HepG2 (cell line): ENCODE measurements around the gene ACBD6. TPM values are rescaled to one million over a fixed set of nuclear protein-coding genes. Genes with fewer than 3 reads are reported as not detected.

Experiments
- ATAC-seq: fragments of 200-7000 bp; cut with Tn5 transposase; 3 replicates; pipeline ENCODE4 v1.9.1; 2020; ENCODE audit warnings: mild to moderate bottlenecking, moderate library complexity
- BruUV-seq: library from RNA; stranded (reverse); fragments of 400-500 nt; replicated peaks from 2 replicates; lab custom pipeline; 2021; lab: Mats Ljungman, UMichigan
- CTCF ChIA-PET: fragments of 300-600 bp; formaldehyde crosslinking; extraction: SDS; loops from one replicate; lab custom pipeline; 2021; ENCODE audit warnings: low total read pairs, inconsistent platforms, low intra/inter-chr PET ratio; lab: Yijun Ruan, JAX
- POLR2A ChIA-PET: fragments of 350-600 bp; sonication (Branson Sonifier 250); formaldehyde crosslinking; loops from one replicate; lab custom pipeline; 2020; ENCODE audit warnings: antibody characterized with exemption, inconsistent platforms; lab: Yijun Ruan, JAX
- DNase-seq: peaks from one replicate; pipeline ENCODE4 v3.0.0-alpha.2; 2015; ENCODE audit warnings: low spot score
- FAIRE-seq: peaks from 3 replicates; lab custom pipeline; 2011; peaks lifted over from hg19 to GRCh38; lab: Jason Lieb, UNC
- H2AFZ ChIP-seq: one replicate; pipeline ENCODE4 v1.6.1; 2011; ENCODE audit warnings: low read length, inconsistent platforms
- H3K27ac ChIP-seq: fragments of 300-600 bp; 3 replicates; pipeline ENCODE4 v1.8.0; 2011; ENCODE audit warnings: mixed run types, mild to moderate bottlenecking, mixed read lengths, low read length, inconsistent platforms; ENCODE audit not compliant: insufficient read depth; ENCODE audit errors: extremely low read length
- H3K27me3 ChIP-seq, 2 experiments: fragments of 200-600 bp in 1 of 2; 2 replicates in 1 of 2; 3 replicates in 1 of 2; pipeline versions ENCODE4 v1.6.0 to v1.8.0; 2011; ENCODE audit warnings: low read length in 2 of 2, mild to moderate bottlenecking in 2 of 2, moderate library complexity in 2 of 2, inconsistent platforms in 1 of 2; ENCODE audit not compliant: insufficient read depth in 2 of 2, control insufficient read depth in 1 of 2
- H3K36me3 ChIP-seq, 2 experiments: fragments of 200-600 bp in 1 of 2; replicated peaks in 1 of 2; 2 replicates in 1 of 2; 3 replicates in 1 of 2; pipeline versions ENCODE4 v1.5.1 to v1.8.0; 2011; ENCODE audit warnings: low read length in 2 of 2, inconsistent platforms in 1 of 2; ENCODE audit not compliant: insufficient read depth in 2 of 2, control insufficient read depth in 1 of 2
- H3K4me1 ChIP-seq: 2 replicates; pipeline ENCODE4 v1.5.1; 2012; ENCODE audit warnings: low read length, inconsistent platforms; ENCODE audit not compliant: insufficient read depth
- H3K4me2 ChIP-seq: 2 replicates; pipeline ENCODE4 v1.6.0; 2011; ENCODE audit warnings: low read depth, low read length, inconsistent platforms
- H3K4me3 ChIP-seq, 3 experiments: fragments of 200-600 bp in 1 of 3; sonication (generic), shearing (Covaris generic) in 1 of 3; replicated peaks in 1 of 3; 2 replicates each; pipeline ENCODE4 v1.5.1; 2011 to 2016; ENCODE audit warnings: low read length in 3 of 3, inconsistent platforms in 2 of 3, low read depth in 2 of 3, mild to moderate bottlenecking in 2 of 3, control low read depth in 1 of 3, mixed read lengths in 1 of 3; ENCODE audit not compliant: insufficient read depth in 1 of 3
- H3K79me2 ChIP-seq: one replicate; pipeline ENCODE4 v1.6.1; 2011; ENCODE audit warnings: low read length, inconsistent platforms; ENCODE audit not compliant: insufficient read depth
- H3K9ac ChIP-seq: 2 replicates; pipeline ENCODE4 v1.6.0; 2011; ENCODE audit warnings: mild to moderate bottlenecking, low read depth, low read length, inconsistent platforms; ENCODE audit not compliant: insufficient read depth
- H3K9me3 ChIP-seq: 2 replicates; pipeline ENCODE4 v1.5.1; 2012; ENCODE audit warnings: mild to moderate bottlenecking, low read length
- H4K20me1 ChIP-seq: 2 replicates; pipeline ENCODE4 v1.6.0; 2011; ENCODE audit warnings: inconsistent platforms, mild to moderate bottlenecking, low read length, moderate library complexity; ENCODE audit not compliant: insufficient read depth
- HMGA1 ChIP-seq: sonication (generic); formaldehyde crosslinking; conservative IDR thresholded peaks from 2 replicates; pipeline ENCODE4 v1.4.0; 2020; ENCODE audit warnings: missing genetic modification reagents
- MAFG ChIP-seq: sonication (generic); formaldehyde crosslinking; IDR thresholded peaks from 2 replicates; pipeline ENCODE4 v1.5.1; 2020; ENCODE audit warnings: mild to moderate bottlenecking, missing genetic modification reagents
- NFYC ChIP-seq: IDR thresholded peaks from 2 replicates; pipeline ENCODE4 v1.6.1; 2016; ENCODE audit warnings: missing genetic modification reagents, missing compliant biosample characterization
- SCMH1 ChIP-seq: sonication (generic); formaldehyde crosslinking; IDR thresholded peaks from 2 replicates; pipeline ENCODE4 v1.9.0; 2021; ENCODE audit warnings: missing genetic modification reagents, mild to moderate bottlenecking, borderline replicate concordance
- SMAD1 ChIP-seq: sonication (generic); formaldehyde crosslinking; IDR thresholded peaks from 2 replicates; pipeline ENCODE4 v1.4.0; 2020; ENCODE audit warnings: missing genetic modification reagents, low read depth, mild to moderate bottlenecking, borderline replicate concordance
- TEAD2 ChIP-seq: sonication (generic); formaldehyde crosslinking; IDR thresholded peaks from 2 replicates; pipeline ENCODE4 v1.9.0; 2021; ENCODE audit warnings: missing genetic modification reagents
- WGBS: methylation state at CpG from one replicate; pipeline ENCODE4 v1.1.6; 2017; ENCODE audit warnings: low lambda C conversion rate; 5-methylcytosine and 5-hydroxymethylcytosine counted together
- in situ Hi-C: cut with HindIII; loops from 2 replicates; pipeline ENCODE4 v1.10.0; 2017; ENCODE audit warnings: low pct_unique_long_range_greater_than_20kb; ENCODE audit not compliant: extremely low pct_ligation_motif_present
- intact Hi-C: fragments of 100-400 bp; cut with micrococcal nuclease; formaldehyde crosslinking; loops from one replicate; pipeline ENCODE4 v1.10.0; 2022; ENCODE audit not compliant: unreplicated experiment
- polyA plus RNA-seq, 8 experiments: library from polyadenylated mRNA; depleted of rRNA in 3 of 8; stranded (reverse) in 7 of 8; unstranded in 1 of 8; fragments of >200 nt; fragmentation: Illumina TruSeq in 4 of 8; extraction: Trizol in 4 of 8; gene quantifications; 2 replicates each; pipeline versions ENCODE4 v1.2.1 to v1.2.3, GENCODE V29; 2011 to 2016; ENCODE audit warnings: low read depth in 4 of 8, missing spikeins in 1 of 8, mixed read lengths in 1 of 8; ENCODE audit not compliant: insufficient read depth in 1 of 8
- total RNA-seq, 5 experiments: library from RNA; depleted of rRNA; stranded (reverse); fragments of >200 nt; fragmentation: Illumina TruSeq; extraction: Trizol; gene quantifications; 2 replicates each; pipeline ENCODE4 v1.2.3, GENCODE V29; 2016; ENCODE audit warnings: low read depth in 1 of 5
- TF ChIP-seq, protein P1 (sequence below): sonication (generic); formaldehyde crosslinking; IDR thresholded peaks from 2 replicates; pipeline ENCODE4 v1.5.1; 2020; ENCODE audit warnings: mild to moderate bottlenecking, moderate library complexity, missing genetic modification reagents
- TF ChIP-seq, protein P2 (sequence below): sonication (generic); formaldehyde crosslinking; IDR thresholded peaks from 2 replicates; pipeline ENCODE4 v1.4.0; 2020; ENCODE audit warnings: mild to moderate bottlenecking, missing genetic modification reagents
- TF ChIP-seq, protein P3 (sequence below): sonication (generic); formaldehyde crosslinking; IDR thresholded peaks from 2 replicates; pipeline ENCODE4 v1.5.0; 2020; ENCODE audit warnings: mild to moderate bottlenecking, low read depth, missing genetic modification reagents, borderline replicate concordance

ACBD6 gene
- total and polyA plus RNA-seq, 2 of the 13 experiments (the other 11 are each of a cell fraction or from before 2014, with no cell fraction given): 33.5 to 47.2 TPM

DNA sequence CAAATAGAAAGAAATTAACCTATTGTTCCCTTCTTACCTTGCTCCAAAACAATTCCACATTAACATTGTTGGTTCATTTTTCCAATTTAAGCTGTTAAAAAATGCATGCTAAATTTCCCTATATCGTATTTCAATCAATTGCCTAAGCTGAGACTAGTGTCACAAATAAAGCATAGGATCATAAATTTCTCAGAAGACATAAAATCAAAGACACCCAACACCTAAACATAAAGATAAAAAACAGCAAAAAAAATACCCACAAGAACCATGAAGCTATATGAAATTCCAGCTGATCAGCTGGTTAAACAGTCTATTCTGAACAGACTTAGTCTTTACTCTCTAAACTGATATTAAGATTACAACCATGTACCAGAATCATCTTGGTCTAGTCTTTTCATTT is 32.3 kb downstream of the ACBD6 start (continued):
- TF ChIP-seq, protein P1, sequence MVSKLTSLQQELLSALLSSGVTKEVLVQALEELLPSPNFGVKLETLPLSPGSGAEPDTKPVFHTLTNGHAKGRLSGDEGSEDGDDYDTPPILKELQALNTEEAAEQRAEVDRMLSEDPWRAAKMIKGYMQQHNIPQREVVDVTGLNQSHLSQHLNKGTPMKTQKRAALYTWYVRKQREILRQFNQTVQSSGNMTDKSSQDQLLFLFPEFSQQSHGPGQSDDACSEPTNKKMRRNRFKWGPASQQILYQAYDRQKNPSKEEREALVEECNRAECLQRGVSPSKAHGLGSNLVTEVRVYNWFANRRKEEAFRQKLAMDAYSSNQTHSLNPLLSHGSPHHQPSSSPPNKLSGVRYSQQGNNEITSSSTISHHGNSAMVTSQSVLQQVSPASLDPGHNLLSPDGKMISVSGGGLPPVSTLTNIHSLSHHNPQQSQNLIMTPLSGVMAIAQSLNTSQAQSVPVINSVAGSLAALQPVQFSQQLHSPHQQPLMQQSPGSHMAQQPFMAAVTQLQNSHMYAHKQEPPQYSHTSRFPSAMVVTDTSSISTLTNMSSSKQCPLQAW (CRISPR knock-in tag): no peak

DNA sequence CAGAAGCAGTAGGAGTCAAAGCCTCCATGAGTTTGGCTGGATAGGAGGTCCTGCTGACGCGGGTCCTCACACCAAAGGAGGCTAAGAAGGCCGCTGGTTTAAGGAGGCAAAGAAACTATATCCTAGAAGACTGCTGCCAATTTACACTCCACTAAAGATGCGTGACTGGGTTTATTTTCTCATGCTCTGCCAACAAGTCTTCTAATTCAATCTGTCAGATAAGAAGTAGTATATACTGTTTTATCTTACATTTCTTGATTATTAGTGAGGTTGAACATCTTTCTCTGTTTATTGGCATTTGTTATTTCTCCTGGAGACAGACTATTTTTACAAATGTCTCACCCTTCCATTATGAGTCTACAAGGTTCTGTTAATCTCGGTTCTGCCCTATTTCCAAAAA is 34.1 kb downstream of the ACBD6 start:
- no peak overlapping the region for H3K4me3 ChIP-seq
- H3K36me3 ChIP-seq: 0 out of 5 replicates have a peak, but pooled peaks cover 0 to 2% of the 10 kb centered on the region in 2 experiments
- DNase-seq: no peak
- H4K20me1 ChIP-seq: no peaks in the 10 kb centered on the region; the same call in 1 of the 2 replicates
- in situ Hi-C loops (no loop called here), intact Hi-C loops (no loop called here)
- H2AFZ ChIP-seq: no peak overlapping the region
- H3K27me3 ChIP-seq: no peaks in the 10 kb centered on the region
- no peak for ATAC-seq
- ChIA-PET POLR2A (no interaction called here), CTCF (no interaction called here)
- WGBS: 98% methylated on average over 5 of the region's 5 CpGs
- no TSS peak for BruUV-seq
- no peak overlapping the region for H3K4me2 ChIP-seq
- FAIRE-seq: no peak
- H3K79me2 ChIP-seq: peaks cover 20% of the 10 kb centered on the region
- TF ChIP-seq, protein P2, sequence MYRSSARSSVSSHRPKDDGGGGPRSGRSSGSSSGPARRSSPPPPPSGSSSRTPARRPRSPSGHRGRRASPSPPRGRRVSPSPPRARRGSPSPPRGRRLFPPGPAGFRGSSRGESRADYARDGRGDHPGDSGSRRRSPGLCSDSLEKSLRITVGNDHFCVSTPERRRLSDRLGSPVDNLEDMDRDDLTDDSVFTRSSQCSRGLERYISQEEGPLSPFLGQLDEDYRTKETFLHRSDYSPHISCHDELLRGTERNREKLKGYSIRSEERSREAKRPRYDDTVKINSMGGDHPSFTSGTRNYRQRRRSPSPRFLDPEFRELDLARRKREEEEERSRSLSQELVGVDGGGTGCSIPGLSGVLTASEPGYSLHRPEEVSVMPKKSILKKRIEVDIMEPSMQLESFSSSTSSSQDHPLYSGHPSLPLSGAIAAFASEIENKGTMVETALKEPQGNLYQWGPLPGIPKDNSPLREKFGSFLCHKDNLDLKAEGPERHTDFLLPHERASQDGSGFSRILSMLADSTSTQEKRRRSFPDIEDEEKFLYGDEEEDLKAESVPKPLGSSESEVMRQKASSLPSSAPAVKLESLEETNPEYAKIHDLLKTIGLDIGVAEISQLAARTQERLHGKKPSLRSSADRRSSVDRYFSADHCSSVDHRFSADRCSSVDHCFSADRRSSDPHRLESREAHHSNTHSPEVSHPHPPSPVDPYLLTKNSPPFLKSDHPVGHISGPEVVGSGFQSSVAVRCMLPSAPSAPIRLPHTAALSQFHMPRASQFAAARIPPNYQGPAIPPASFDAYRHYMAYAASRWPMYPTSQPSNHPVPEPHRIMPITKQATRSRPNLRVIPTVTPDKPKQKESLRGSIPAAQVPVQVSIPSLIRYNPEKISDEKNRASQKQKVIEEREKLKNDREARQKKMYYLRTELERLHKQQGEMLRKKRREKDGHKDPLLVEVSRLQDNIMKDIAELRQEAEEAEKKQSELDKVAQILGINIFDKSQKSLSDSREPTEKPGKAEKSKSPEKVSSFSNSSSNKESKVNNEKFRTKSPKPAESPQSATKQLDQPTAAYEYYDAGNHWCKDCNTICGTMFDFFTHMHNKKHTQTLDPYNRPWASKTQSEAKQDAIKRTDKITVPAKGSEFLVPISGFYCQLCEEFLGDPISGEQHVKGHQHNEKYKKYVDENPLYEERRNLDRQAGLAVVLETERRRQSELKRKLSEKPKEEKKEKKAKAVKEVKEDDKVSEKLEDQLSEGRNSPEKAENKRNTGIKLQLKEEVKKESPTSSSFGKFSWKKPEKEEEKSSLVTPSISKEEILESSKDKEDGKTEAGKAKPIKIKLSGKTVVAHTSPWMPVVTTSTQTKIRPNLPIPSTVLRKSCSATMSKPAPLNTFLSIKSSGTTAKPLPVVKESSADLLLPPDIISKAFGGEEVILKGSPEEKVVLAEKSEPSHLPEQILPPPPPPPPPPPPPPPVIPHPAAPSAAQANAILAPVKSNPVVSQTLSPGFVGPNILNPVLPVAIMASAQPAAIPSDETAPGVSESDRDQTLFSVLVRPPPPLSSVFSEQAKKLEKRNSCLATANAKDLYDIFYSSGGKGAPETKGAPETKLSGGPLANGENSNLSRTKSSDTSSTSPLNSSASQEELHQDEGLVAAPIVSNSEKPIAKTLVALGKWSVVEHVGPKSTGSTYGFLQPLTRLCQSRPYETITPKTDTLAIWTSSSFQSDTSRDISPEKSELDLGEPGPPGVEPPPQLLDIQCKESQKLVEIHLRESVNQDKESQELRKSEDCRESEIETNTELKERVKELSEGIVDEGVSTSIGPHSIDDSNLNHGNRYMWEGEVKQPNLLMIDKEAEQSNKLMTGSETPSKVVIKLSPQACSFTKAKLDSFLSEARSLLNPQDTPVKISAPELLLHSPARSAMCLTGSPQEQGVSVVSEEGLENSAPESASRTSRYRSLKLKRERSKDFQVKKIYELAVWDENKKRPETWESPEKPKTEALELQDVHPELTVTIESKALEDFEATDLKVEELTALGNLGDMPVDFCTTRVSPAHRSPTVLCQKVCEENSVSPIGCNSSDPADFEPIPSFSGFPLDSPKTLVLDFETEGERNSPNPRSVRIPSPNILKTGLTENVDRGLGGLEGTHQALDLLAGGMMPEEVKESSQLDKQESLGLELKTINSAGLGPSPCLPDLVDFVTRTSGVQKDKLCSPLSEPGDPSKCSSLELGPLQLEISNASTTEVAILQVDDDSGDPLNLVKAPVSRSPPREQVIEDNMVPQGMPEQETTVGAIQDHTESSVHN (CRISPR knock-in tag): no peak
- TF ChIP-seq TEAD2 (CRISPR knock-in tag) (no peak), HMGA1 (no peak), MAFG (no peak), SCMH1 (CRISPR knock-in tag) (no peak), NFYC (CRISPR knock-in tag) (no peak), SMAD1 (CRISPR knock-in tag) (no peak)
- TF ChIP-seq, protein P3, sequence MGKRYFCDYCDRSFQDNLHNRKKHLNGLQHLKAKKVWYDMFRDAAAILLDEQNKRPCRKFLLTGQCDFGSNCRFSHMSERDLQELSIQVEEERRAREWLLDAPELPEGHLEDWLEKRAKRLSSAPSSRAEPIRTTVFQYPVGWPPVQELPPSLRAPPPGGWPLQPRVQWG (CRISPR knock-in tag): no peak
- H3K4me1 ChIP-seq: peaks cover 13% of the 10 kb centered on the region
- H3K9ac ChIP-seq: no peak overlapping the region
- H3K27ac ChIP-seq: no peak overlapping the region
- peaks cover 11% of the 10 kb centered on the region for H3K9me3 ChIP-seq
